GM21447 (cell line): ENCODE measurements around the gene TNFRSF18.
"Not testable (repeated sequence)": the region's sequence is repeated elsewhere in the genome, so short reads cannot be mapped to it uniquely, and the experiment has no call there.

ENCODE experiments used
- ATAC-seq: cut with Tn5 transposase; IDR thresholded peaks from one replicate; pipeline ENCODE4 v1.9.1; 2021; ENCODE audit not compliant: unreplicated experiment

Gene TNFRSF18

DNA sequence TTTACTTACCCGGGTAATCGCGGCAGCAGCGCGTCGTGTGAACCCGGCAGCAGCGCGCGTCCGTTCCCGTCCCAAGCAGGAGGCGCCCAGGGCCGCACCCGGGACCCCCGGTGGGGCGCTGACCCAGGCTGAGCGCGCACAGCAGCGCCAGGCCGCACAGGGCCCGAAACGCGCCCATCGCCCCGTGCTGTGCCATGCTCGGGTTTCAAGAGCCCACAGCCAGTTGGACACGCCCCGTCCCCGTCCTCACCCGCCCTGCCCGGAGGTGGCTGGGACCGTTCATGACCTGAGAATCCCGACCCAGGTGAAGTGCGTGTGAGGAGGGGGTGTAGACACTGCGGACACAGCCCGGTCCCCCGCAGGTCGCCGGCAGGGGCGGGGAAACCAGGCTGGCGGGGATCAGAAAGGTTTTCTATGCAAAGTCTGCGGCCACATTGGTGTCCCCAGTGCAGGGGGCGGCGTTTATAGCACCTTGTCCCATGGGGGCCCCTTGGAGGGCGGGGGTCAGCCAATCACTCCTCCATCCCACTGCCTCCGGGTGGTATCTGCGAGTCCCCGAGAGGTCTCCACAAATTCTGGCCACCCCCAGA is at the start of gene TNFRSF18:
TSS of gene TNFRSF18 (minus strand) at position 217 of the 590 bp plus-strand sequence. CDS start at position 196, 21 bp downstream.
- ATAC-seq, result no peak

- no peak for ATAC-seq
These were observed 49.2 kb upstream of the TNFRSF18 start for GRCh38 chr1:1255611-1256010.

DNA sequence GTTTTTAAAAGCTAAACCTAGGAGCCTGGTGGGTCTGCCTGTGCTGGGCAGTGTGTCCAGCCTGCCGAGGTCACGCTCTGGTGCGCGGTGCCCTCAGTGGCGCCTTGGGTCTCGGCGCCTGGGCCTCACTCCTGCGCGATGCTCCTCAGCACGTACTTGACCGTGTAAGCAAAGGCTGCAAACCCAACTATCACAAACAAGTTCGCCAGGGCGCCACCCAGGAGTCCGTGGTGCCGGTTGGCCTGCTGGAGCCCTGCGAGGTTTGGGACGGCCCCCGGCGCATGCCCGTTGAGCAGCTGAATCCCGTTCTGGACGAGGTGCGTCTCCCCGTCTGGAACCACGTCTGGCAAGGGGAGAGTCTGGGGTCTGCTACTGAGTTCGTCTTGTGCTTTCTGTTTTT is 48.7 kb upstream of the TNFRSF18 start:
- no peak for ATAC-seq

DNA sequence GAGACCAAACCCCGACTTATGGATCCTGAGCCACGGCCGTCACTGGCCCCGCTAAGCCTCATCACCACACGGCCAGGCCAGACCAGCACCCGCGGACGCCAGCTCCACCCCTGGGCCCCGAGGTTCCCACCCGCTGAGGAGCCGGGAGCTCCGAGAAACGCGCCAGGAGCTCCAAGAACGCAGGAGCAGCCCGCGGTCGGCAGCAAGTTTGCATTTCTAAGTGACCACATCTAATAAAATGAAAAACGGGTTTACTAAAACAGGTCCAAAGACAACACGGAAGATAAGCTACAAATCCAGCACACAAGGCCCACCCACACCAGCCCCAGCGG is 48.2 kb upstream of the TNFRSF18 start:
- ATAC-seq, result no peak

GRCh38 chr1:1253972-1254666 is 47.7 kb upstream of the TNFRSF18 start:
- no peak for ATAC-seq

DNA sequence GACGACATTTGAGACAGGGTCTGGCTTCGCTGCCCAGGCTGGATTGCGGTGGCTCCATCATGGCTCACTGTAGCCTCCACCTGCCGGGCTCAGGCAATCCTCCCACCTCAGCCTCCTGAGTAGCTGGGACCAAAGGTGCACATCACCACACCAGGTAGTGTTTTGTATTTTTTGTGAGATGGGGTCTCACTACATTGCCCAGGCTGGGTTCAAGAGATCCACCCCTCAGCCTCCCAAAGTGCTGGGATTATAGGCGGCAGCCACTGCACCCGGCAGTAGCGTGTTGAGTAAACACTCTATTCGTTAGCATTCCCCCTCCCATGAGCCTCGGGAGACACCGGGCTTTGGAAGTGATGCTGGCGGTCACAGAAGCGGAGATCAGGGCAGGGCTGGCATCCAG is 46.9 kb upstream of the TNFRSF18 start:
- no peak for ATAC-seq

DNA sequence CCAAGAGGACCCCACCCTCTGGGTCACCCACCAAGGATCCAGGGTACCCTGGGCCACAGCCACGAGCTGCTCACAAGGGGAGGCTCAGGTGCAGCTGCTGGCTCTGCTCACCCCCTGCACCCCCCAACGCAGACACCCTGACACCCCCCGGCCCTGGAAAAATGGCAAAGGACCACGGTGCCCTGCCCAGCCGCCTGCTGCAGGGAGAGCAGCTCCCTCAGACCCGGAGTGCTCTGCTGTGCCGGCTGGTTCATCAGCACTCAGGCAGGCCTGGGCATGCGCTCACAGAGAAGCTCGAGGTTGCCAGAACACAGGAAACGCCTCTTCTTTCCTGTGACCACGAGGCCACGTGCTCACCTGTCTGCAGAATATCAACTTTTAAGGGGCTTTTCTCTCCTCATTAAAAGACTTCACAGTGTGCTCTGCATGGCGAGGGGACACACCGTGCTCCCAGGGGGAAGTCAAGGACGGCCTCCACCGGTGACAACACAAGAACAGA is 44.4 kb upstream of the TNFRSF18 start:
- peak; percentile 72 for ATAC-seq

DNA sequence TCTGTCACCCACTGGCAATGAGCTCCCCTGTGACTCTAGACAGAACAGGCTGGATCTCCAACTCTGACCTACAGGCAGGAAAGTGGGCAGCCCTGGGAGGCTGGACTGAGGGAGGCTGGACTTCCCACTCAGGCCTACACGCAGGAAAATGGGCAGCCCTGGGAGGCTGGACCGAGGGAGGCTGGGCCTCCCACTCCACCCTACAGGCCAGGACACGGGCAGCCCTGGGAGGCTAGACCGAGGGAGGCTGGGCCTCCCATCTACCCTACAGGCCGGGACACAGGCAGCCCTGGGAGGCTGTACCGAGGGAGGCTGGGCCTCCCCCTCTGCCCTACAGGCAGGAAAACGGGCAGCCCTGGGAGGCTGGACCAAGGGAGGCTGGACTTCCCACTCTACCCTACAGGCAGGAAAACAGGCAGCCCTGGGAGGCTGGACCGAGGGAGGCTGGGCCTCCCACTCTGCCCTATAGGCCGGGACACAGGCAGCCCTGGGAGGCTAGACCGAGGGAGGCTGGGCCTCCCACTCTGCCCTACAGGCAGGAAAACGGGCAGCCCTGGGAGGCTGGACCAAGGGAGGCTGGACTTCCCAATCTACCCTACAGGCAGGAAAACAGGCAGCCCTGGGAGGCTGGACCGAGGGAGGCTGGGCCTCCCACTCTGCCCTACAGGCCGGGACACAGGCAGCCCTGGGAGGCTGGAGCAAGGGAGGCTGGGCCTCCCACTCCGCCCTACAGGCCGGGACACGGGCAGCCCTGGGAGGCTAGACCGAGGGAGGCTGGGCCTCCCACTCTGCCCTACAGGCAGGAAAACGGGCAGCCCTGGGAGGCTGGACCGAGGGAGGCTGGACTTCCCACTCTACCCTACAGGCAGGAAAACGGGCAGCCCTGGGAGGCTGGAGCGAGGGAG is 41.9 kb upstream of the TNFRSF18 start:
- ATAC-seq, result not testable (repeated sequence)

GRCh38 chr1:1247341-1247913 is 41.0 kb upstream of the TNFRSF18 start:
- ATAC-seq, result no peak

DNA sequence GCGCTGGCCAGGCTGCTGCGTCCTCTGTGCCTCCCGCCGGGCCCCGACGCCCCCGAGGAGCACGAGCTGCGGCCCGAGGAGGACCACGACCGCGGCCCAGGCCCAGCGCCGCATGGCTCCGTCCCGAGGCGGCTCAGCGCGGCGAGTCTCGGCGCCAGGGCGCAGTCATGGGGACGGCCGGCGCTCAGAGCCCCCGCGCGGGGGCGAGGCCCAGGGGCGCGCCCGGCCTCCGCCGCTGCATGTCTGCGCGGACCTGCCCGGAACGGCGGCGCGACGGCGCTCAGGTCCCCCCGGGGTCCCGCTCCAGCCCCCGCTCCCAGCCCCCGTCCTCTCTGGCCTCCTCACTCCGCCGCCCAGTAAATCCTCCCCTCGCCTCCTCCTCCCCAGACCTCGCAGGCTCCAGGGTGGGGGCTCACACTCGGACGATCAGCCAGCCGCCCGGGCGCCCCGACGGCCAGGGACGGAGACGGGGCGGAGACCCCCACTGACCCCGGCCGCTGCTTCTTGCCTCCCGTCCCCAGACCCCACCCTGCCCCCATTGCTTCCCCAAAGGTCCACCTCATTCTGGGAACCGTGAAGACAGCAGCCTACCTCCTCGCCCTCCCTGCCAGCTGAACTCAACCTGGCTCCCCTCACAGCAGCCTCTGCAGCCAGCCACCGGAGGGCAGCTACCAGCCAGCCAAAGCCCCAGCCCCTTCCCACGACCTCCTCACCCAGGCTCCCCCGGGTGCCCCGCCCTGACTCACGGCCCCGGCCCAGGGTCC is 40.4 kb upstream of the TNFRSF18 start, which contains the start of gene C1QTNF12:
TSS of gene C1QTNF12 (minus strand) at position 146 of the 764 bp plus-strand sequence. CDS start at position 114, 32 bp downstream.
- no peak for ATAC-seq

DNA sequence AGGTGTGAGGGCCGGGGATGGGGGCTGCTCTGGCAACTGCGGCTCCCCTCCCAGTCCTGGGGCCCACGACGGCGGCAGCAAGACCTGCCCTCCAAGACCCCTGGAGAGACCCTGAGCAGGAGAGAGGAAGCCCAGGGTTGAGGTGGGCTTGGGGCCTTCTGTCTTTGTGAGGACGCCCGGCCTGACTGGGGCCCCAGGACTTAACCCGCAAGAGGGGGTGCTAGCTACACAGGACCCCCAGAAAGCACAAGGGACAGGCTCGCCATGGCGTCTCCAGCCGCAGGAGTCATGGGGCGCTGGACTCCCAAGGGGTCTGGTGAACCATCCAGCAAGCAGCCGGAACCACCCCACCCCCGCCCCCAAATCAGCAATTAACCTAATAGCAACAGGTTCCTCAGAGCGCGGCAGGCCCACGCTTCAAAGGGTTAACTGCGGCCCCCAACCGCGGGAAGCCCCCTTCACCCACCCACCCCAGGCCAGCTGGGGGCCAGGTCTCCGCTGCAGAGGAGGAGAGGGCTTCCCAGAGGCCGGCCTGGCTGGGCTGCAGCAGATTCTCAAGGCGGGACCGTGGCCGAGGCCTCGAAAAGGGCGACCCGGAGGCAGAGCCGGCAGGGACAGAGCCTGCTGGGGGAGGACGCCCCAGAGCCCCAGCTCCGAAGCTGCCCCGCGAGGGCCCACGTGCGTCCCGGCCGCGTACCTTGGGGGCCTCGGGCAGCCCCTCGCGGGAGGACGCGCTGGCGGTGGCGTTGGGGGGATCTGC is 39.6 kb upstream of the TNFRSF18 start:
- ATAC-seq, result no peak

DNA sequence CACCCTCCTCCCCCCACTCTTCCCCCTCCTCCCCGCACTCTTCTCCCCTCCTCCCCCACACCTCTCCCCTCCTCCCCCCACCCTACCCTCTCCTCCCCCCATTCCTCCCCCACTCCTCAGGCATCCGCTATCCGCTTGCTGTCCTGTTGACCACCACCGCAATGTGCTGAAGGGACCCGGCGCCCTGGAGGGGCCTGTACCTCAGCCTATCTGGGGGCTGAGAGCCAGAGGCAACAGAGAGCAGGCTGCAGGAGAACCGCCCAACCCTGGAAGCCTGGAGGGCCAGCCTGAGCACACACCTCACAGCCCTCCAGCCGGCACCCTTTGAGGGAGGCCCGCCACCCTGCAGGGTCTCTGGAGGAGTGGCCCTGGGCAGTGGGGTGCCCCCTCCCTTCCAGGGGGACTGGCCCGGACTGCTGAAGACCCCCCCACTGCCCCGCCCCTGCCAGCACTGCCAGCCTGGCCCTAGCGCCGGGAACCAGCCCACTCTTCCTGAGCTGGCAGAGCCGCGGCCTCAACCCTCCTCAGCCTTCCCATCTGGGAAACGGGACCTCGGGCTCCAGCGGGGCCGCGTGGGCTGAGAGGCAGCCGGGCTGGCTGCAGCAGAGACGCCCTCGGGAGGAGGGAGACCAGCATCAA is 38.9 kb upstream of the TNFRSF18 start:
- no peak for ATAC-seq

DNA sequence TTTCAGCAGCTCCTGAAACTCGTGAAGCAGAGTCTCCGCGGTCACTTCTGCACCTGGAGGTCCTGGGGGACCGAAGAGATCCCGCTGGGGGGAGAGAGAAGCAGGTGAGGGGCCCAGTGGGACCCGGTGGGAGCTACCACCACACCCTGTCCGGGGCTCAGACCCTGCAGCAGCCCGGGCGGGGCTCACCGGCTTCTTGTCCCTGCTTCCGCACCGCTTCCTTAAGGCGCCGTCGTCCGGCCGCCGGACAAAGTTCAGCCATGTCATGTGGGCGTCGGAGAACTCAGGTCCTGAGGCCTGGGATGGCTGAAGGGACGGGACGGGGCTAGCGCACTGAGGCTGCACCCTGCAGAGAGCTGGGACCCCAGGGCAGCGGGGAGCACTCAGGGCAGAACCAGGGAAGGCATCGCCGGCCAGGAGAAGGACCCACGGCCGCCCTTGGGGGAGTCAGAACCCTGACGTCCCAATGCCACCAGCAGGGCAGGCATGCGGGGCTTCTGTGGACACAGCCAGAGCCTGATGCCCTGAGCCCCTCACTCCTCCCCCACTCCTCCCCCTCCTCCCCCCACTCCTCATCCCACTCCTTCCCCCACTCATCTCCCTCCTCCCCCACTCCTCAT is 37.9 kb upstream of the TNFRSF18 start:
- ATAC-seq, result no peak

GRCh38 chr1:1243807-1244191 is 37.4 kb upstream of the TNFRSF18 start:
- ATAC-seq, result no peak

DNA sequence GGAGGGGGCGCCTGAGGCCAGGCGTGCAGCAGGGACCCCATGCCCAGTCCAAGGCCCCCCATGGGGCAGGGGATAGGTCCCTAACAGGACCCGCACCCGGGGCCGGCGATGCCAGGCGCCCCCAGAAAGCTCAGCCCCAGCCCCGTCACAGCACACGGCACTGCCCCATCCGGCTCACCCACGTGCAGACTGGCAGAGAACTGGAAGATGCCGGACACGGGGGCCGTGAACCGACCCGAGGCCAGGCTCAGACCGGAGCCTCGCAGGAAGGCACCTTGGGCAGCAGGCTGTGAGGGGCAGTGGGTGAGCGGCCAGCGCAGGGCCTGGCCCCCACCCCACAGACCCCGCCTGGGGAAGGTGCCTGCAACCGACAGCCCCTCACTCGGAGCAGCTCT is 36.9 kb upstream of the TNFRSF18 start:
- ATAC-seq, result no peak

DNA sequence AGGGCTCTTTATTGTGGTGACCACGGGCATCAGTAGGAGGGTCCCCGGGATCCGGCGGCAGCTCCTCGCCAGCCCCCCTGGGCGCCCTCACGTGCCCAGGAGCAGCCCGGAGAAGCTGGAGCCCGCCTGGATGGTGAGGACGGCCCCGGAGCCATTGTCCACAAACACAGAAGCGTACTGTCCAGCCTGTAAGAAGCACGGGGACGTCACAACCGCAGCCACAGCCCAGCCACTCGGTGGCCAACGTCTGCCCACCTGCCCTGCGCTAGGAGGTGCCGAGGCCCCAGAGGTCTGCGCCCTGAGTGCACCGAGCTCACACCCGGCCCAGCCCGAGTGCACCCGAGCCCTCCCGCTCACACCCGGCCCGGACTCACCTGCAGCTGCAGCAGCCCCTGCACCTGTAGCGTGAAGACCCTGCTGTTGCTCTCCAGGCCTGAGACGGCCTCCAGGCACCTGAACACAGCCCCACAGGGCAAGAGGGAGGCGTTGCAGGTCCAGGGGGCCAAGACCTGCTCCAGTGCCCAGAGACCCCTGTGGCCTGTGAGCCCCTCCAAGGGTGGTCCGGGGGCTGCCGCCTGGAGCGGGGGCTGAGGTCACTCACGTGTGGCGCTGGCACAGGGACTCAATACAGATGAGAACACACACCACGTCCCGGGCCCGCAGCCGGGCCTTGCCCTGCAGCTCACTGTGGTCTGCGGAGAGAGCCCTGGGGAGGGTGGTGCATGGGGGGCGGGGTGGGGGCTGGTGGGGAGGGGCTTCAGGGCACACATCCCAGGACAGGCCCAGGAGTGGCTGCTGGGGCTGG is 36.3 kb upstream of the TNFRSF18 start:
- ATAC-seq, result no peak

GRCh38 chr1:1241588-1242219 is 35.3 kb upstream of the TNFRSF18 start:
- no peak for ATAC-seq
